ENCODE results near the gene ELMOD1.

ELMOD1 gene

GRCh38 chr11:107702109-107702660, 111.2 kb downstream of the ELMOD1 start:
- H3K27ac ChIP-seq (ENCODE audit: low read depth, low read length): no peak overlapping the region
- no peak overlapping the region for H3K18ac ChIP-seq (ENCODE audit: low read length)
- DNase-seq: peak; percentile 37
- H3K79me1 ChIP-seq (ENCODE audit: low read length): no peaks in the 10 kb centered on the region
- H2BK120ac ChIP-seq (ENCODE audit: low read depth, low read length): no peak overlapping the region
- no peaks in the 10 kb centered on the region for H3K27me3 ChIP-seq (ENCODE audit: insufficient read depth, low read length, poor library complexity)
- H2AK5ac ChIP-seq (ENCODE audit: low read length): no peak overlapping the region
- no peak overlapping the region for H3K4ac ChIP-seq (ENCODE audit: low read depth, low read length)
- no peaks in the 10 kb centered on the region for H3K79me2 ChIP-seq (ENCODE audit: control insufficient read depth, insufficient read depth, low read length)
- no peak overlapping the region for H3K4me2 ChIP-seq (ENCODE audit: low read length)
- no peak overlapping the region for H4K8ac ChIP-seq (ENCODE audit: low read depth, low read length)
- H3K4me1 ChIP-seq (ENCODE audit: control insufficient read depth, low read depth, low read length): no peaks in the 10 kb centered on the region
- no peak overlapping the region for H3K23ac ChIP-seq (ENCODE audit: low read length)
- H4K5ac ChIP-seq (ENCODE audit: low read length): no peak overlapping the region
- H3K56ac ChIP-seq (ENCODE audit: low read length): no peak overlapping the region
- no peak overlapping the region for H3K4me3 ChIP-seq (ENCODE audit: low read length)
- no peak overlapping the region for H2BK15ac ChIP-seq (replicated peaks; ENCODE audit: low read depth)
- no peak overlapping the region for H2BK5ac ChIP-seq (ENCODE audit: low read length)
- H3K36me3 ChIP-seq (ENCODE audit: control insufficient read depth, insufficient read depth, low read length): no peaks in the 10 kb centered on the region
- WGBS (ENCODE audit: extremely low coverage, insufficient coverage, low lambda C conversion rate): no CpG with 5 or more reads among the region's 7 CpGs
- no peak overlapping the region for H3K9ac ChIP-seq (ENCODE audit: low read length)

- WGBS (ENCODE audit: extremely low coverage, insufficient coverage, low lambda C conversion rate): no CpG with 5 or more reads among the region's 2 CpGs
- Histone ChIP-seq H3K23ac (ENCODE audit: low read length) (no peak overlapping the region), H3K4me2 (ENCODE audit: low read length) (no peak overlapping the region), H3K56ac (ENCODE audit: low read length) (no peak overlapping the region), H4K8ac (ENCODE audit: low read depth, low read length) (no peak overlapping the region), H3K9ac (ENCODE audit: low read length) (no peak overlapping the region), H3K18ac (ENCODE audit: low read length) (no peak overlapping the region), H3K79me1 (ENCODE audit: low read length) (no peaks in the 10 kb centered on the region), H3K4ac (ENCODE audit: low read depth, low read length) (no peak overlapping the region), H2AK5ac (ENCODE audit: low read length) (no peak overlapping the region), H2BK15ac (replicated peaks; ENCODE audit: low read depth) (no peak overlapping the region), H3K4me1 (ENCODE audit: control insufficient read depth, low read depth, low read length) (no peaks in the 10 kb centered on the region), H3K36me3 (ENCODE audit: control insufficient read depth, insufficient read depth, low read length) (no peaks in the 10 kb centered on the region), H4K5ac (ENCODE audit: low read length) (no peak overlapping the region), H2BK120ac (ENCODE audit: low read depth, low read length) (no peak overlapping the region), H3K27ac (ENCODE audit: low read depth, low read length) (no peak overlapping the region), H3K79me2 (ENCODE audit: control insufficient read depth, insufficient read depth, low read length) (no peaks in the 10 kb centered on the region), H3K27me3 (ENCODE audit: insufficient read depth, low read length, poor library complexity) (no peaks in the 10 kb centered on the region), H2BK5ac (ENCODE audit: low read length) (no peak overlapping the region), H3K4me3 (ENCODE audit: low read length) (no peak overlapping the region)
- no peak for DNase-seq
These were observed 111.8 kb downstream of the ELMOD1 start for GRCh38 chr11:107702723-107703122.

- no peaks in the 10 kb centered on the region for H3K4me1 ChIP-seq (ENCODE audit: control insufficient read depth, low read depth, low read length)
- no peak overlapping the region for H3K27ac ChIP-seq (ENCODE audit: low read depth, low read length)
- no peak overlapping the region for H3K56ac ChIP-seq (ENCODE audit: low read length)
- H3K27me3 ChIP-seq (ENCODE audit: insufficient read depth, low read length, poor library complexity): no peaks in the 10 kb centered on the region
- no peak overlapping the region for H3K9ac ChIP-seq (ENCODE audit: low read length)
- no peak overlapping the region for H2BK5ac ChIP-seq (ENCODE audit: low read length)
- H3K79me2 ChIP-seq (ENCODE audit: control insufficient read depth, insufficient read depth, low read length): no peaks in the 10 kb centered on the region
- WGBS (ENCODE audit: extremely low coverage, insufficient coverage, low lambda C conversion rate): no CpG with 5 or more reads among the region's 3 CpGs
- no peak overlapping the region for H4K8ac ChIP-seq (ENCODE audit: low read depth, low read length)
- H3K79me1 ChIP-seq (ENCODE audit: low read length): no peaks in the 10 kb centered on the region
- H3K18ac ChIP-seq (ENCODE audit: low read length): no peak overlapping the region
- H3K4me3 ChIP-seq (ENCODE audit: low read length): no peak overlapping the region
- H2AK5ac ChIP-seq (ENCODE audit: low read length): no peak overlapping the region
- no peak overlapping the region for H3K4ac ChIP-seq (ENCODE audit: low read depth, low read length)
- H3K36me3 ChIP-seq (ENCODE audit: control insufficient read depth, insufficient read depth, low read length): no peaks in the 10 kb centered on the region
- H3K23ac ChIP-seq (ENCODE audit: low read length): no peak overlapping the region
- no peak for DNase-seq
- H4K5ac ChIP-seq (ENCODE audit: low read length): no peak overlapping the region
- no peak overlapping the region for H2BK120ac ChIP-seq (ENCODE audit: low read depth, low read length)
- no peak overlapping the region for H2BK15ac ChIP-seq (replicated peaks; ENCODE audit: low read depth)
- H3K4me2 ChIP-seq (ENCODE audit: low read length): no peak overlapping the region
These were observed 113.5 kb downstream of the ELMOD1 start for GRCh38 chr11:107704451-107704850.

GRCh38 chr11:107705027-107705426, 114.1 kb downstream of the ELMOD1 start:
- Histone ChIP-seq H3K36me3 (ENCODE audit: control insufficient read depth, insufficient read depth, low read length) (no peaks in the 10 kb centered on the region), H3K79me2 (ENCODE audit: control insufficient read depth, insufficient read depth, low read length) (no peaks in the 10 kb centered on the region), H3K4me1 (ENCODE audit: control insufficient read depth, low read depth, low read length) (no peaks in the 10 kb centered on the region), H3K4ac (ENCODE audit: low read depth, low read length) (no peak overlapping the region), H2AK5ac (ENCODE audit: low read length) (no peak overlapping the region), H4K5ac (ENCODE audit: low read length) (no peak overlapping the region), H2BK5ac (ENCODE audit: low read length) (no peak overlapping the region), H3K4me3 (ENCODE audit: low read length) (no peak overlapping the region), H3K18ac (ENCODE audit: low read length) (no peak overlapping the region), H2BK120ac (ENCODE audit: low read depth, low read length) (no peak overlapping the region), H3K79me1 (ENCODE audit: low read length) (no peaks in the 10 kb centered on the region), H3K4me2 (ENCODE audit: low read length) (no peak overlapping the region), H3K9ac (ENCODE audit: low read length) (no peak overlapping the region), H3K23ac (ENCODE audit: low read length) (no peak overlapping the region), H2BK15ac (replicated peaks; ENCODE audit: low read depth) (no peak overlapping the region), H3K56ac (ENCODE audit: low read length) (no peak overlapping the region), H3K27me3 (ENCODE audit: insufficient read depth, low read length, poor library complexity) (no peaks in the 10 kb centered on the region), H3K27ac (ENCODE audit: low read depth, low read length) (no peak overlapping the region), H4K8ac (ENCODE audit: low read depth, low read length) (no peak overlapping the region)
- no CpG with 5 or more reads among the region's 2 CpGs for WGBS (ENCODE audit: extremely low coverage, insufficient coverage, low lambda C conversion rate)
- DNase-seq: no peak

- H2BK5ac ChIP-seq (ENCODE audit: low read length): no peak overlapping the region
- H3K79me2 ChIP-seq (ENCODE audit: control insufficient read depth, insufficient read depth, low read length): no peaks in the 10 kb centered on the region
- no peak overlapping the region for H3K9ac ChIP-seq (ENCODE audit: low read length)
- DNase-seq: no peak
- H3K18ac ChIP-seq (ENCODE audit: low read length): no peak overlapping the region
- no peak overlapping the region for H2AK5ac ChIP-seq (ENCODE audit: low read length)
- WGBS (ENCODE audit: extremely low coverage, insufficient coverage, low lambda C conversion rate): no CpG with 5 or more reads among the region's 2 CpGs
- H2BK15ac ChIP-seq (replicated peaks; ENCODE audit: low read depth): no peak overlapping the region
- no peak overlapping the region for H3K4me3 ChIP-seq (ENCODE audit: low read length)
- H3K79me1 ChIP-seq (ENCODE audit: low read length): no peaks in the 10 kb centered on the region
- H3K4ac ChIP-seq (ENCODE audit: low read depth, low read length): no peak overlapping the region
- H4K5ac ChIP-seq (ENCODE audit: low read length): no peak overlapping the region
- no peak overlapping the region for H4K8ac ChIP-seq (ENCODE audit: low read depth, low read length)
- no peaks in the 10 kb centered on the region for H3K4me1 ChIP-seq (ENCODE audit: control insufficient read depth, low read depth, low read length)
- no peaks in the 10 kb centered on the region for H3K36me3 ChIP-seq (ENCODE audit: control insufficient read depth, insufficient read depth, low read length)
- no peak overlapping the region for H3K23ac ChIP-seq (ENCODE audit: low read length)
- no peak overlapping the region for H3K4me2 ChIP-seq (ENCODE audit: low read length)
- H3K56ac ChIP-seq (ENCODE audit: low read length): no peak overlapping the region
- no peak overlapping the region for H3K27ac ChIP-seq (ENCODE audit: low read depth, low read length)
- H3K27me3 ChIP-seq (ENCODE audit: insufficient read depth, low read length, poor library complexity): no peaks in the 10 kb centered on the region
- H2BK120ac ChIP-seq (ENCODE audit: low read depth, low read length): no peak overlapping the region
These were observed 115.6 kb downstream of the ELMOD1 start for GRCh38 chr11:107706531-107706930.

GRCh38 chr11:107707215-107707671, 116.3 kb downstream of the ELMOD1 start:
- Histone ChIP-seq H3K27ac (ENCODE audit: low read depth, low read length) (no peak overlapping the region), H3K79me2 (ENCODE audit: control insufficient read depth, insufficient read depth, low read length) (no peaks in the 10 kb centered on the region), H2AK5ac (ENCODE audit: low read length) (no peak overlapping the region), H2BK120ac (ENCODE audit: low read depth, low read length) (no peak overlapping the region), H3K79me1 (ENCODE audit: low read length) (no peaks in the 10 kb centered on the region), H4K5ac (ENCODE audit: low read length) (no peak overlapping the region), H3K18ac (ENCODE audit: low read length) (no peak overlapping the region), H3K4me2 (ENCODE audit: low read length) (no peak overlapping the region), H3K4me1 (ENCODE audit: control insufficient read depth, low read depth, low read length) (no peaks in the 10 kb centered on the region), H3K27me3 (ENCODE audit: insufficient read depth, low read length, poor library complexity) (no peaks in the 10 kb centered on the region), H3K23ac (ENCODE audit: low read length) (no peak overlapping the region), H2BK5ac (ENCODE audit: low read length) (no peak overlapping the region), H3K4me3 (ENCODE audit: low read length) (no peak overlapping the region), H3K56ac (ENCODE audit: low read length) (no peak overlapping the region), H3K4ac (ENCODE audit: low read depth, low read length) (no peak overlapping the region), H3K9ac (ENCODE audit: low read length) (no peak overlapping the region), H4K8ac (ENCODE audit: low read depth, low read length) (no peak overlapping the region), H3K36me3 (ENCODE audit: control insufficient read depth, insufficient read depth, low read length) (no peaks in the 10 kb centered on the region), H2BK15ac (replicated peaks; ENCODE audit: low read depth) (no peak overlapping the region)
- DNase-seq: no peak
- no CpG with 5 or more reads among the region's 3 CpGs for WGBS (ENCODE audit: extremely low coverage, insufficient coverage, low lambda C conversion rate)
